Right atrium auricular region (tissue), 2 donors: ENCODE results near the gene IRAK1. TPM values are rescaled to one million over a fixed set of nuclear protein-coding genes. Genes with fewer than 3 reads are reported as not detected.

Experiments used
- DNase-seq: peaks from one replicate; pipeline ENCODE4 v3.0.0-alpha.2; 2019; ENCODE audit warnings: low spot score
- H3K27ac ChIP-seq, 2 donors: fragments of 200-600 bp; sonication (generic); 1 replicate in 1 of 2; 2 replicates in 1 of 2; pipeline ENCODE4 v1.5.1; 2016 to 2019
- H3K27me3 ChIP-seq, 2 donors: fragments of 200-600 bp; sonication (generic); one replicate each; pipeline versions ENCODE4 v1.5.1 to v1.6.0; 2017 to 2019
- H3K36me3 ChIP-seq: fragments of 200-600 bp; sonication (generic); one replicate; pipeline ENCODE4 v1.5.1; 2016
- H3K4me1 ChIP-seq, 2 donors: fragments of 200-600 bp; sonication (generic); one replicate each; pipeline versions ENCODE4 v1.5.1 to v1.6.0; 2017 to 2019
- H3K4me3 ChIP-seq, 2 donors: fragments of 200-600 bp; sonication (generic); 1 replicate in 1 of 2; 2 replicates in 1 of 2; pipeline ENCODE4 v1.5.1; 2017 to 2019; ENCODE audit warnings: mild to moderate bottlenecking in 1 of 2, moderate library complexity in 1 of 2
- H3K9me3 ChIP-seq, 2 donors: fragments of 200-600 bp; sonication (generic); one replicate each; pipeline ENCODE4 v1.5.1; 2019
- CTCF ChIP-seq, 2 donors: fragments of 200-600 bp; sonication (generic); IDR thresholded peaks; one replicate each; pipeline ENCODE4 v1.5.1; 2019; ENCODE audit warnings: antibody characterized with exemption in 2 of 2
- total RNA-seq, 2 donors: library from RNA; depleted of rRNA; stranded (reverse); fragments of >200 nt; gene quantifications; one replicate each; pipeline ENCODE4 v1.1.0, GENCODE V29; 2016

Gene IRAK1
- total RNA-seq, 2 donors from 2014 or later = 27.5 to 37.1 TPM

GRCh38 chrX:154013614-154014360, 5.9 kb downstream of the IRAK1 start:
- no peak for DNase-seq
- no peaks in the 10 kb centered on the region for H3K9me3 ChIP-seq
- H3K4me1 ChIP-seq = peaks cover 0 to 6% of the 10 kb centered on the region in 2 donors
- H3K36me3 ChIP-seq = peaks cover 11% of the 10 kb centered on the region
- H3K4me3 ChIP-seq = no peak overlapping the region
- no peaks in the 10 kb centered on the region for H3K27me3 ChIP-seq
- peak; percentile 85 to 96 for TF ChIP-seq CTCF (IDR thresholded peaks at IDR 0.05)
- no peak overlapping the region for H3K27ac ChIP-seq

- DNase-seq = no peak
- H3K27ac ChIP-seq = no peak overlapping the region
- no peaks in the 10 kb centered on the region for H3K4me1 ChIP-seq
- H3K4me3 ChIP-seq = no peak overlapping the region
- no peak for TF ChIP-seq CTCF (IDR thresholded peaks at IDR 0.05)
- H3K9me3 ChIP-seq = no peaks in the 10 kb centered on the region
- peaks cover 11% of the 10 kb centered on the region for H3K36me3 ChIP-seq
- no peaks in the 10 kb centered on the region for H3K27me3 ChIP-seq
Measured at GRCh38 chrX:154013001-154013421, 6.7 kb downstream of the IRAK1 start.

GRCh38 chrX:154012336-154012991, 7.2 kb downstream of the IRAK1 start:
- no peak overlapping the region for H3K4me3 ChIP-seq
- no peaks in the 10 kb centered on the region for H3K4me1 ChIP-seq
- DNase-seq = no peak
- no peak overlapping the region for H3K27ac ChIP-seq
- H3K9me3 ChIP-seq = no peaks in the 10 kb centered on the region
- no peak for TF ChIP-seq CTCF (IDR thresholded peaks at IDR 0.05)
- peaks cover 11% of the 10 kb centered on the region for H3K36me3 ChIP-seq
- no peaks in the 10 kb centered on the region for H3K27me3 ChIP-seq

GRCh38 chrX:154011376-154012335, 8.0 kb downstream of the IRAK1 start:
- H3K36me3 ChIP-seq = peaks cover 8% of the 10 kb centered on the region
- H3K4me3 ChIP-seq = no peak overlapping the region
- no peak overlapping the region for H3K27ac ChIP-seq
- H3K9me3 ChIP-seq = no peaks in the 10 kb centered on the region
- DNase-seq = no peak
- no peaks in the 10 kb centered on the region for H3K27me3 ChIP-seq
- no peak for TF ChIP-seq CTCF (IDR thresholded peaks at IDR 0.05)
- H3K4me1 ChIP-seq = no peaks in the 10 kb centered on the region

GRCh38 chrX:154010330-154011087, 9.2 kb downstream of the IRAK1 start:
- Histone ChIP-seq H3K27ac (no peak overlapping the region), H3K4me1 (no peaks in the 10 kb centered on the region), H3K4me3 (no peak overlapping the region), H3K9me3 (no peaks in the 10 kb centered on the region), H3K36me3 (no peaks in the 10 kb centered on the region), H3K27me3 (no peaks in the 10 kb centered on the region)
- no peak for TF ChIP-seq CTCF (IDR thresholded peaks at IDR 0.05)
- DNase-seq = no peak
